KMS-11 (cell line): ENCODE measurements around the gene POFUT1.

ENCODE experiments used
- H2AFZ ChIP-seq: fragments of 200-600 bp; sonication (generic); 2 replicates; pipeline ENCODE4 v1.6.1; 2016; ENCODE audit warnings: antibody characterized with exemption, mixed run types, low read depth
- H3K27ac ChIP-seq: fragments of 200-600 bp; sonication (generic); 2 replicates; pipeline ENCODE4 v1.6.1; 2016; ENCODE audit warnings: mild to moderate bottlenecking, mixed run types
- H3K27me3 ChIP-seq: fragments of 200-600 bp; sonication (generic); 2 replicates; pipeline ENCODE4 v1.6.1; 2017; ENCODE audit warnings: mild to moderate bottlenecking, low read depth, mixed run types, moderate library complexity; ENCODE audit not compliant: insufficient read depth
- H3K36me3 ChIP-seq: fragments of 200-600 bp; sonication (generic); 2 replicates; pipeline ENCODE4 v1.6.1; 2017; ENCODE audit warnings: mild to moderate bottlenecking, mixed run types; ENCODE audit not compliant: insufficient read depth
- H3K4me1 ChIP-seq: fragments of 200-600 bp; sonication (generic); 2 replicates; pipeline ENCODE4 v1.6.1; 2016; ENCODE audit warnings: mild to moderate bottlenecking, low read depth, mixed run types; ENCODE audit not compliant: poor library complexity, severe bottlenecking
- H3K4me2 ChIP-seq: fragments of 200-600 bp; sonication (generic); 2 replicates; pipeline ENCODE4 v1.7.0; 2016; ENCODE audit warnings: mild to moderate bottlenecking, mixed run types
- H3K4me3 ChIP-seq: fragments of 200-600 bp; sonication (generic); IDR thresholded peaks from 2 replicates; pipeline ENCODE4 v1.6.1; 2017; ENCODE audit warnings: low read depth, low read length, mixed read lengths; ENCODE audit not compliant: insufficient read depth
- H3K79me2 ChIP-seq: fragments of 200-600 bp; sonication (generic); 2 replicates; pipeline ENCODE4 v1.6.1; 2016; ENCODE audit warnings: low read depth, mixed run types; ENCODE audit not compliant: insufficient read depth
- H3K9ac ChIP-seq: fragments of 200-600 bp; sonication (generic); 2 replicates; pipeline ENCODE4 v1.6.1; 2016; ENCODE audit warnings: mild to moderate bottlenecking, mixed run types
- H4K20me1 ChIP-seq: fragments of 200-600 bp; sonication (generic); 2 replicates; pipeline ENCODE4 v1.6.1; 2016; ENCODE audit warnings: mild to moderate bottlenecking, mixed run types; ENCODE audit not compliant: insufficient read depth
- TF ChIP-seq, protein P1 (sequence below): fragments of 200-600 bp; sonication (generic); conservative IDR thresholded peaks from 2 replicates; pipeline ENCODE4 v1.6.1; 2017; ENCODE audit warnings: low read depth, mild to moderate bottlenecking, antibody characterized with exemption, low read length, moderate library complexity, mixed read lengths

The POFUT1 gene

DNA sequence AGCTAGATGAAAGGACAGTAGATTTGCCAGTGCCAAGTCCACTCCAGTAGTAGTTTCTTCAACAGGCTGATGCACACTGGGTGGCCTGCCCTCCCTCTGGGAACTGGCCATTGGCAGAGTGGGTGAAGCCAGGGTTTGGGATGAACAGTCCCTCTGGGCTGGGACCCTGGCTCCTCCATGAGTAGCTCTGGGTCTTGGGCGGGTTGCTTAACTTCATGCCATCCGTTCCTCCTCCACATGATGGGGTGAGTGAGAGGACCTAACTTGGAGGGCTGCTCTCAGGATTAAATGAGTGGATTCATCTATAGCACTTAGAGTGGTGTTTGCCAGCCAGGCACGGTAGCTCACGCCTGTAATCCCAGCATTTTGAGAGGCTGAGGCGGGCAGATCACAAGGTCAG is 47.3 kb upstream of the POFUT1 start:
- H3K4me3 ChIP-seq = no peak overlapping the region

DNA sequence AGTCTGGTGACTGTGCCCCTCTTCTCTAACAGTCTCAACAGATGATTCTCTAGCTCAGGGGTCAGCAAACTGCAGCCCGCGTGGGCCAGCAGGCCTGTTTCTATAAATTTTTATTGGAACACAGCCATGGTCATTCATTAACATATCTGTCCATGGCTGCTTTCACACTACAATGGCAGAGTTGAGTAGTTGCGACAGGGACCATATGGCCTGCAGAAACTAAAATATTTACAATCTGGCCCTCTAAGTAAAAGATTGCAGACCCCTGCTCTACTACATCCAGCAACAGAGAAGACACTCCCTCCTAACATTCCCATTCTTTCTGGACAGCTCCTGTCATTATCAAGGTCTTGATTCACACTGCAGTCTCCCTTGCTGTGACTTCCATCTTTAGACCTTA is 45.3 kb upstream of the POFUT1 start:
- TF ChIP-seq, protein P1, sequence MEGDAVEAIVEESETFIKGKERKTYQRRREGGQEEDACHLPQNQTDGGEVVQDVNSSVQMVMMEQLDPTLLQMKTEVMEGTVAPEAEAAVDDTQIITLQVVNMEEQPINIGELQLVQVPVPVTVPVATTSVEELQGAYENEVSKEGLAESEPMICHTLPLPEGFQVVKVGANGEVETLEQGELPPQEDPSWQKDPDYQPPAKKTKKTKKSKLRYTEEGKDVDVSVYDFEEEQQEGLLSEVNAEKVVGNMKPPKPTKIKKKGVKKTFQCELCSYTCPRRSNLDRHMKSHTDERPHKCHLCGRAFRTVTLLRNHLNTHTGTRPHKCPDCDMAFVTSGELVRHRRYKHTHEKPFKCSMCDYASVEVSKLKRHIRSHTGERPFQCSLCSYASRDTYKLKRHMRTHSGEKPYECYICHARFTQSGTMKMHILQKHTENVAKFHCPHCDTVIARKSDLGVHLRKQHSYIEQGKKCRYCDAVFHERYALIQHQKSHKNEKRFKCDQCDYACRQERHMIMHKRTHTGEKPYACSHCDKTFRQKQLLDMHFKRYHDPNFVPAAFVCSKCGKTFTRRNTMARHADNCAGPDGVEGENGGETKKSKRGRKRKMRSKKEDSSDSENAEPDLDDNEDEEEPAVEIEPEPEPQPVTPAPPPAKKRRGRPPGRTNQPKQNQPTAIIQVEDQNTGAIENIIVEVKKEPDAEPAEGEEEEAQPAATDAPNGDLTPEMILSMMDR = no peak
- no peaks in the 10 kb centered on the region for H4K20me1 ChIP-seq
- H3K36me3 ChIP-seq = peaks cover 4% of the 10 kb centered on the region; the same call in 1 of the 2 replicates
- H3K4me1 ChIP-seq = no peaks in the 10 kb centered on the region
- H3K9ac ChIP-seq = no peak overlapping the region
- no peak overlapping the region for H3K4me3 ChIP-seq
- H3K27ac ChIP-seq = no peak overlapping the region
- no peak overlapping the region for H3K4me2 ChIP-seq
- no peak overlapping the region for H2AFZ ChIP-seq
- no peaks in the 10 kb centered on the region for H3K27me3 ChIP-seq
- H3K79me2 ChIP-seq = no peaks in the 10 kb centered on the region

More for the DNA sequence above, 47.3 kb upstream of the POFUT1 start:
- no peak overlapping the region for H3K4me2 ChIP-seq
- no peak overlapping the region for H3K27ac ChIP-seq
- no peaks in the 10 kb centered on the region for H3K79me2 ChIP-seq
- no peaks in the 10 kb centered on the region for H3K4me1 ChIP-seq
- TF ChIP-seq, protein P1 = no peak
- no peaks in the 10 kb centered on the region for H3K27me3 ChIP-seq
- 0 out of 2 replicates have a peak, but pooled peaks cover 4% of the 10 kb centered on the region for H3K36me3 ChIP-seq
- H3K9ac ChIP-seq = no peak overlapping the region
- H4K20me1 ChIP-seq = no peaks in the 10 kb centered on the region
- no peak overlapping the region for H2AFZ ChIP-seq

DNA sequence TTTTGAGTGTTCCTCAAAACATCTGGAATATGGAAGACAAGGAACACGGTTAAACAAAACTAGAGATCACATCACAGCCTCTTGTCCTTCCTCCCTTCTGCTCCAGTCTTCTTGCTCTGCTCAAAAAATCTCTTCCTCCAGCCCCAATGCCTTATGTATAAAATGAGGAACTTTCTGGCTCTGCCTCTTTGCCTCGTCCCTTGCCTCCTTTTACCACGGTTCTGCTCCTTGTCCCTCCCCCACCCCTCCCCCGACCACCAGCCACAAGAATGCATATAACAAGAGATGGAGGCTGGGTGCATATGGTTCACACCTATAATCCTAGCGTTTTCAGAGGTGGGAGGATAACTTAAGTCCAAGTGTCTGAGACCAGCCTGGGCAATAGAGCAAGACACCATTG is 43.7 kb upstream of the POFUT1 start:
- no peak overlapping the region for H3K9ac ChIP-seq
- H3K36me3 ChIP-seq = peaks cover 4% of the 10 kb centered on the region; the same call in 1 of the 2 replicates
- H2AFZ ChIP-seq = no peak overlapping the region
- H3K27me3 ChIP-seq = no peaks in the 10 kb centered on the region
- no peaks in the 10 kb centered on the region for H3K4me1 ChIP-seq
- TF ChIP-seq, protein P1 = no peak
- no peaks in the 10 kb centered on the region for H3K79me2 ChIP-seq
- H4K20me1 ChIP-seq = no peaks in the 10 kb centered on the region
- no peak overlapping the region for H3K27ac ChIP-seq
- H3K4me2 ChIP-seq = no peak overlapping the region
- no peak overlapping the region for H3K4me3 ChIP-seq

DNA sequence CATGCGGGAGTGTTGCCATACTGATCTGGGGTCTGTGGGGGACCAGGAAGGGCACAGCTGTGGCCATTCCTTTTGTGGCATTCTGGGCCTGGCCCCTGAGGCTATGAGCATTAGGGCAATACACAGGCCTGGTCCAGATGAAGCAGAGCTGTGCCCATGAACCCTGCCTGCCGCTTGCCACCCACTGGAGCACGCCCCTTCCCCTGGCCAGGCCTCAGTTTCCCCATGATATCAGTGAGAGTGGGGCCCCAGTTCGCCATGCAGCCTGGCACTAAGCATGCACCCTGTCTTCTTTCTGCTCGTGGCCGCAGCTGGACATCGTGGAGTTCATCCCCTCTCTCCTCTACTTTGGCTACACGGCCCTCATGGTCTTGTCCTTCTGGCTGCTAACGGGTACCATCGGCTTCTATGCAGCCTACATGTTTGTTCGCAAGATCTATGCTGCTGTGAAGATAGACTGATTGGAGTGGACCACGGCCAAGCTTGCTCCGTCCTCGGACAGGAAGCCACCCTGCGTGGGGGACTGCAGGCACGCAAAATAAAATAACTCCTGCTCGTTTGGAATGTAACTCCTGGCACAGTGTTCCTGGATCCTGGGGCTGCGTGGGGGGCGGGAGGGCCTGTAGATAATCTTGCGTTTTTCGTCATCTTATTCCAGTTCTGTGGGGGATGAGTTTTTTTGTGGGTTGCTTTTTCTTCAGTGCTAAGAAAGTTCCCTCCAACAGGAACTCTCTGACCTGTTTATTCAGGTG is 42.5 kb upstream of the POFUT1 start:
- no peaks in the 10 kb centered on the region for H4K20me1 ChIP-seq
- no peaks in the 10 kb centered on the region for H3K79me2 ChIP-seq
- H3K36me3 ChIP-seq = peaks cover 4% of the 10 kb centered on the region; the same call in 1 of the 2 replicates
- no peak overlapping the region for H3K27ac ChIP-seq
- no peak overlapping the region for H3K4me3 ChIP-seq
- no peak overlapping the region for H2AFZ ChIP-seq
- TF ChIP-seq, protein P1 = no peak
- no peak overlapping the region for H3K9ac ChIP-seq
- no peaks in the 10 kb centered on the region for H3K4me1 ChIP-seq
- no peaks in the 10 kb centered on the region for H3K27me3 ChIP-seq
- no peak overlapping the region for H3K4me2 ChIP-seq
